ENCODE data around the gene MSH3.

GRCh38 chr5:80853413-80853812, 199.0 kb downstream of the MSH3 start:
- TF ChIP-seq CTCF (IDR thresholded peaks at IDR 0.05; ENCODE audit: low read depth, low read length, poor library complexity, severe bottlenecking) (no peak), EZH2phosphoT487 (IDR thresholded peaks at IDR 0.05; ENCODE audit: borderline replicate concordance, low read length) (no peak)
